Panc1 (cell line): ENCODE measurements around the gene PLA2G5. TPM values are rescaled to one million over a fixed set of nuclear protein-coding genes. Genes with fewer than 3 reads are reported as not detected.

Experiments
- ATAC-seq: fragments of 200-7000 bp; cut with Tn5 transposase; 2 replicates; pipeline ENCODE4 v1.9.1; 2020; ENCODE audit warnings: mild to moderate bottlenecking, moderate library complexity
- BruUV-seq: library from RNA; stranded (reverse); fragments of 400-500 nt; replicated peaks from 2 replicates; lab custom pipeline; 2021; lab: Mats Ljungman, UMichigan
- CTCF ChIA-PET: fragments of 300-600 bp; sonication (Branson Sonifier 250); formaldehyde crosslinking; loops from one replicate; lab custom pipeline; 2022; ENCODE audit warnings: antibody characterized with exemption; lab: Charles Lee
- POLR2A ChIA-PET: fragments of 300-600 bp; sonication (Branson Sonifier 250); formaldehyde crosslinking; loops from one replicate; lab custom pipeline; 2022; ENCODE audit warnings: antibody characterized with exemption; lab: Charles Lee
- DNase-seq: peaks from one replicate; pipeline ENCODE4 v3.0.0-alpha.2; 2010; ENCODE audit warnings: low read depth, low spot score
- H3K27ac ChIP-seq: 2 replicates; pipeline ENCODE4 v1.5.1; 2011; ENCODE audit warnings: mild to moderate bottlenecking, low read length, inconsistent platforms
- H3K27me3 ChIP-seq: fragments of 200-500 bp; sonication (Bioruptor generic); 2 replicates; pipeline ENCODE4 v1.6.0; 2014; ENCODE audit warnings: low read length, inconsistent platforms; ENCODE audit not compliant: control insufficient read depth, insufficient read depth
- H3K36me3 ChIP-seq: fragments of 200-500 bp; sonication (Bioruptor generic); 2 replicates; pipeline ENCODE4 v1.5.1; 2014; ENCODE audit warnings: inconsistent platforms, mild to moderate bottlenecking, low read length, moderate library complexity; ENCODE audit not compliant: control insufficient read depth, insufficient read depth
- H3K4me1 ChIP-seq: 2 replicates; pipeline ENCODE4 v1.5.1; 2011; ENCODE audit warnings: inconsistent platforms, mild to moderate bottlenecking, low read length, moderate library complexity; ENCODE audit not compliant: control insufficient read depth, insufficient read depth
- H3K4me3 ChIP-seq, 2 experiments: 2 replicates each; pipeline ENCODE4 v1.5.1; 2011 to 2012; ENCODE audit warnings: low read depth in 2 of 2, low read length in 2 of 2, mild to moderate bottlenecking in 2 of 2, inconsistent platforms in 1 of 2, moderate library complexity in 1 of 2
- H3K9me3 ChIP-seq: fragments of 200-500 bp; sonication (Bioruptor generic); 2 replicates; pipeline ENCODE4 v1.5.1; 2014; ENCODE audit warnings: low read depth, mild to moderate bottlenecking, inconsistent platforms, low read length, moderate library complexity; ENCODE audit not compliant: control insufficient read depth, insufficient read depth
- CTCF ChIP-seq: fragments of 450-650 bp; IDR thresholded peaks from 2 replicates; pipeline ENCODE4 v1.5.1; 2017; ENCODE audit warnings: mild to moderate bottlenecking
- POLR2AphosphoS5 ChIP-seq: IDR thresholded peaks from 2 replicates; pipeline ENCODE4 v1.6.1; 2012; ENCODE audit warnings: mild to moderate bottlenecking, low read depth, low read length, moderate library complexity
- REST ChIP-seq, 2 experiments: IDR thresholded peaks; 2 replicates each; pipeline ENCODE4 v1.6.1; 2011 to 2012; ENCODE audit warnings: low read depth in 2 of 2, control low read depth in 1 of 2, low read length in 1 of 2, mild to moderate bottlenecking in 1 of 2, moderate library complexity in 1 of 2; ENCODE audit not compliant: insufficient read depth in 1 of 2
- SIN3A ChIP-seq: IDR thresholded peaks from 2 replicates; pipeline ENCODE4 v1.6.1; 2012; ENCODE audit warnings: low read depth, mild to moderate bottlenecking, low read length, moderate library complexity, borderline replicate concordance; ENCODE audit not compliant: insufficient read depth
- TCF7L2 ChIP-seq: IDR thresholded peaks from 2 replicates; pipeline ENCODE4 v1.6.1; 2011; ENCODE audit warnings: mild to moderate bottlenecking, low read depth, low read length, inconsistent platforms
- in situ Hi-C: cut with HindIII; loops from 2 replicates; pipeline ENCODE4 v1.10.0; 2016; ENCODE audit warnings: low sequenced_read_pairs, low pct_unique_long_range_greater_than_20kb
- intact Hi-C: fragments of 100-400 bp; cut with micrococcal nuclease; formaldehyde crosslinking; loops from one replicate; pipeline ENCODE4 v1.10.0; 2022; ENCODE audit not compliant: unreplicated experiment
- total RNA-seq: library from RNA; stranded (reverse); gene quantifications from one replicate; pipeline ENCODE4 v1.2.1, GENCODE V29; 2021; ENCODE audit not compliant: unreplicated experiment

PLA2G5 gene
- total RNA-seq, 1 experiment from 2014 or later = not detected

- no peaks in the 10 kb centered on the region for H3K27me3 ChIP-seq
- intact Hi-C loops = no loop called here
- no peak for DNase-seq
- no peaks in the 10 kb centered on the region for H3K36me3 ChIP-seq
- TF ChIP-seq CTCF (no peak), TCF7L2 (no peak), POLR2AphosphoS5 (no peak), REST (IDR thresholded peaks at IDR 0.05; ENCODE audit: insufficient read depth in 1 of 2, low read depth in 2 of 2, low read length in 1 of 2) (no peak), SIN3A (no peak)
- no peaks in the 10 kb centered on the region for H3K9me3 ChIP-seq
- BruUV-seq = no TSS peak
- in situ Hi-C loops = no loop called here
- H3K27ac ChIP-seq = no peak overlapping the region
- ChIA-PET POLR2A (no interaction called here), CTCF (no interaction called here)
- ATAC-seq = no peak
- no peaks in the 10 kb centered on the region for H3K4me1 ChIP-seq
- H3K4me3 ChIP-seq = no peak overlapping the region
Measured at GRCh38 chr1:20082772-20083171, 12.8 kb downstream of the PLA2G5 start.

GRCh38 chr1:20083178-20083944, 13.4 kb downstream of the PLA2G5 start:
- no peaks in the 10 kb centered on the region for H3K36me3 ChIP-seq
- no peak overlapping the region for H3K4me3 ChIP-seq
- intact Hi-C loops = no loop called here
- no peaks in the 10 kb centered on the region for H3K9me3 ChIP-seq
- DNase-seq (no peak), ATAC-seq (no peak)
- no peaks in the 10 kb centered on the region for H3K27me3 ChIP-seq
- H3K27ac ChIP-seq = no peak overlapping the region
- CTCF ChIA-PET = no interaction called here
- no peaks in the 10 kb centered on the region for H3K4me1 ChIP-seq
- no peak for TF ChIP-seq REST (IDR thresholded peaks at IDR 0.05; ENCODE audit: insufficient read depth in 1 of 2, low read depth in 2 of 2, low read length in 1 of 2)
- no peak for TF ChIP-seq POLR2AphosphoS5
- TF ChIP-seq TCF7L2 = no peak
- TF ChIP-seq CTCF = no peak
- no peak for TF ChIP-seq SIN3A
- no TSS peak for BruUV-seq
- POLR2A ChIA-PET = no interaction called here
- in situ Hi-C loops = no loop called here
